Keratinocyte (primary cell): Measurements from ENCODE around the gene FHIT. TPM values are rescaled to one million over a fixed set of nuclear protein-coding genes. Genes with fewer than 3 reads are reported as not detected.

Experiments
- DNase-seq: peaks from one replicate; pipeline ENCODE4 v3.0.0-alpha.2; 2011; ENCODE audit warnings: low read depth, missing footprints, low spot score
- FAIRE-seq: peaks from 2 replicates; lab custom pipeline; 2011; peaks lifted over from hg19 to GRCh38; lab: Jason Lieb, UNC
- H2AFZ ChIP-seq: 2 replicates; pipeline ENCODE4 v1.6.0; 2012; ENCODE audit warnings: low read length, control low read depth, inconsistent platforms; ENCODE audit not compliant: control insufficient read depth
- H3K27ac ChIP-seq: 2 replicates; pipeline ENCODE4 v1.5.1; 2011; ENCODE audit warnings: low read length; ENCODE audit not compliant: control insufficient read depth, insufficient read depth
- H3K27me3 ChIP-seq: 3 replicates; pipeline ENCODE4 v1.6.0; 2011; ENCODE audit warnings: low read length; ENCODE audit not compliant: control insufficient read depth, insufficient read depth; ENCODE audit errors: extremely low read depth
- H3K36me3 ChIP-seq, 2 experiments: 2 replicates in 1 of 2; 3 replicates in 1 of 2; pipeline ENCODE4 v1.5.1; 2011; ENCODE audit warnings: low read length in 2 of 2, mild to moderate bottlenecking in 1 of 2; ENCODE audit not compliant: control insufficient read depth in 2 of 2, insufficient read depth in 2 of 2; ENCODE audit errors: extremely low read depth in 1 of 2
- H3K4me1 ChIP-seq: 3 replicates; pipeline ENCODE4 v1.5.1; 2011; ENCODE audit warnings: low read length; ENCODE audit not compliant: control insufficient read depth, insufficient read depth; ENCODE audit errors: extremely low read depth
- H3K4me2 ChIP-seq: 3 replicates; pipeline ENCODE4 v1.6.0; 2011; ENCODE audit warnings: low read depth, low read length; ENCODE audit not compliant: control insufficient read depth, insufficient read depth; ENCODE audit errors: extremely low read depth
- H3K4me3 ChIP-seq, 3 experiments: fragments of 200-600 bp in 1 of 3; sonication (generic) in 1 of 3; 2 replicates in 2 of 3; 3 replicates in 1 of 3; pipeline ENCODE4 v1.5.1; 2011 to 2016; ENCODE audit warnings: low read length in 3 of 3, mild to moderate bottlenecking in 3 of 3, control low read depth in 2 of 3, inconsistent platforms in 1 of 3, low read depth in 1 of 3, mixed read lengths in 1 of 3, mixed run types in 1 of 3, moderate library complexity in 1 of 3; ENCODE audit not compliant: control insufficient read depth in 2 of 3, insufficient read depth in 2 of 3; ENCODE audit errors: extremely low read depth in 1 of 3
- H3K79me2 ChIP-seq: 2 replicates; pipeline ENCODE4 v1.6.0; 2012; ENCODE audit warnings: low read length; ENCODE audit not compliant: control insufficient read depth, insufficient read depth
- H3K9ac ChIP-seq: 3 replicates; pipeline ENCODE4 v1.6.0; 2011; ENCODE audit warnings: low read length; ENCODE audit not compliant: control insufficient read depth, insufficient read depth; ENCODE audit errors: extremely low read depth
- H3K9me1 ChIP-seq: 3 replicates; pipeline ENCODE4 v1.6.0; 2011; ENCODE audit warnings: low read length; ENCODE audit not compliant: control insufficient read depth, insufficient read depth; ENCODE audit errors: extremely low read depth
- H3K9me3 ChIP-seq: 2 replicates; pipeline ENCODE4 v1.5.1; 2012; ENCODE audit warnings: low read depth, low read length; ENCODE audit not compliant: control insufficient read depth
- H4K20me1 ChIP-seq: 3 replicates; pipeline ENCODE4 v1.6.0; 2011; ENCODE audit warnings: low read length; ENCODE audit not compliant: control insufficient read depth, insufficient read depth; ENCODE audit errors: extremely low read depth
- CTCF ChIP-seq, 3 experiments: IDR thresholded peaks in 1 of 3; conservative IDR thresholded peaks in 1 of 3; optimal IDR thresholded peaks in 1 of 3; 2 replicates in 2 of 3; 3 replicates in 1 of 3; pipeline versions ENCODE3 to v1.5.1; 2011; ENCODE audit warnings: low read length in 3 of 3, mild to moderate bottlenecking in 3 of 3, moderate library complexity in 2 of 3, control low read depth in 1 of 3, inconsistent platforms in 1 of 3; ENCODE audit not compliant: insufficient read depth in 2 of 3; ENCODE audit errors: extremely low read depth in 1 of 3
- EZH2 ChIP-seq: IDR thresholded peaks from one replicate; pipeline ENCODE4 v1.6.1; 2012; ENCODE audit warnings: inconsistent platforms, mild to moderate bottlenecking, low read length, moderate library complexity
- dilution Hi-C: fragments of 300-500 bp; cut with MboI; formaldehyde crosslinking; loops from one replicate; pipeline ENCODE4 v1.7.0; 2020; ENCODE audit warnings: low sequenced_read_pairs; ENCODE audit not compliant: extremely low pct_ligation_motif_present
- polyA plus RNA-seq, 5 experiments: library from polyadenylated mRNA; depleted of rRNA in 3 of 5; stranded (reverse) in 3 of 5; stranded (forward) in 1 of 5; unstranded in 1 of 5; fragments of >200 nt; gene quantifications; 1 replicate in 1 of 5; 2 replicates in 3 of 5; 3 replicates in 1 of 5; pipeline versions ENCODE4 v1.2.1 to v1.2.3, GENCODE V29; 2011 to 2012; ENCODE audit warnings: missing spikeins in 2 of 5, low read depth in 1 of 5, low replicate concordance in 1 of 5

Gene FHIT
- polyA plus RNA-seq, 1 donor (not counting 4 experiments of a cell fraction or from before 2014, with no cell fraction given), result 2.2 TPM

DNA sequence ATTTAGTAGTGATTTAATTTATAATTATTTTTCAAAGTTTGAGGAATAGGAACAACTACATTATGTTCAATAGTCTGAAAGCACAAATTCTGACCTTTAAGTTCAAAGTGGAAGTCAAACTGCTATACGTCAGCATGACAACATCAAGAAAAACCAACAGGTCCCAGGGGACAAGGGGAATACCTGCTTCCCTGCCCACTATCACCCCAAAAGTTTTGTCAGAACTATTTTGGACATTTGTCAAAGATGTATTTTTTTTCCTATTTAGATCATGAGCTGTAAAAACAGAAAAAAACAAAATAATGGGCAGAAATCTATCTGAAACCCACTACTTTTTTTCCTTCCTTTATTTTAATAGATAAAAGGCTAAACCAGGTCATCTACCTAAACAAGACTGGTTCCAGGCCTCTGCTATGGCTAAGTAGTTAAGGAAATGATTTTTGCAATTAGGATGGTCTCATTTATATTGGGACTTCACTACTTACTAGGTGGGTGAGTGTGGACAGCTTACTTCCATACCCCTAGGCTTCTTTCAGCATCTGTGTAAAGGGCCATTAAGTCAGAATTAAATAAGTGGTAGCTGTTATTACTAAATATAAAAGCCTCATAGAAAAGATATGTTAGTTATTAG, 746.3 kb downstream of the FHIT start:
- Histone ChIP-seq H2AFZ (no peak overlapping the region), H3K9me3 (no peaks in the 10 kb centered on the region), H3K9me1 (no peaks in the 10 kb centered on the region), H3K27ac (no peak overlapping the region), H3K4me1 (no peaks in the 10 kb centered on the region), H3K27me3 (no peaks in the 10 kb centered on the region), H4K20me1 (no peaks in the 10 kb centered on the region), H3K9ac (no peak overlapping the region), H3K4me2 (no peak overlapping the region), H3K79me2 (no peaks in the 10 kb centered on the region), H3K36me3 (no peaks in the 10 kb centered on the region), H3K4me3 (no peak overlapping the region)
- FAIRE-seq (no peak), DNase-seq (no peak)
- TF ChIP-seq CTCF (optimal IDR thresholded peaks at IDR 0.05 in 1 of 3, IDR thresholded peaks at IDR 0.05 in 1 of 3, conservative IDR thresholded peaks at IDR 0.05 in 1 of 3; ENCODE audit: extremely low read depth in 1 of 3, insufficient read depth in 2 of 3, low read length in 3 of 3) (no peak), EZH2 (no peak)
- dilution Hi-C loops, result no loop called here

- no peaks in the 10 kb centered on the region for H3K36me3 ChIP-seq
- DNase-seq, result no peak
- FAIRE-seq, result no peak
- H3K27ac ChIP-seq, result no peak overlapping the region
- no peak for TF ChIP-seq EZH2
- TF ChIP-seq CTCF (optimal IDR thresholded peaks at IDR 0.05 in 1 of 3, IDR thresholded peaks at IDR 0.05 in 1 of 3, conservative IDR thresholded peaks at IDR 0.05 in 1 of 3; ENCODE audit: extremely low read depth in 1 of 3, insufficient read depth in 2 of 3, low read length in 3 of 3), result no peak
- H3K9me1 ChIP-seq, result no peaks in the 10 kb centered on the region
- dilution Hi-C loops, result no loop called here
- H2AFZ ChIP-seq, result no peak overlapping the region
- H3K4me2 ChIP-seq, result no peak overlapping the region
- H3K9ac ChIP-seq, result no peak overlapping the region
- no peaks in the 10 kb centered on the region for H3K79me2 ChIP-seq
- H3K9me3 ChIP-seq, result no peaks in the 10 kb centered on the region
- H3K27me3 ChIP-seq, result no peaks in the 10 kb centered on the region
- H3K4me1 ChIP-seq, result no peaks in the 10 kb centered on the region
- H3K4me3 ChIP-seq, result no peak overlapping the region
- H4K20me1 ChIP-seq, result no peaks in the 10 kb centered on the region
Observed at GRCh38 chr3:60501314-60501713, 749.9 kb downstream of the FHIT start.
